ENCODE data around the gene C12orf76.

Gene C12orf76

DNA sequence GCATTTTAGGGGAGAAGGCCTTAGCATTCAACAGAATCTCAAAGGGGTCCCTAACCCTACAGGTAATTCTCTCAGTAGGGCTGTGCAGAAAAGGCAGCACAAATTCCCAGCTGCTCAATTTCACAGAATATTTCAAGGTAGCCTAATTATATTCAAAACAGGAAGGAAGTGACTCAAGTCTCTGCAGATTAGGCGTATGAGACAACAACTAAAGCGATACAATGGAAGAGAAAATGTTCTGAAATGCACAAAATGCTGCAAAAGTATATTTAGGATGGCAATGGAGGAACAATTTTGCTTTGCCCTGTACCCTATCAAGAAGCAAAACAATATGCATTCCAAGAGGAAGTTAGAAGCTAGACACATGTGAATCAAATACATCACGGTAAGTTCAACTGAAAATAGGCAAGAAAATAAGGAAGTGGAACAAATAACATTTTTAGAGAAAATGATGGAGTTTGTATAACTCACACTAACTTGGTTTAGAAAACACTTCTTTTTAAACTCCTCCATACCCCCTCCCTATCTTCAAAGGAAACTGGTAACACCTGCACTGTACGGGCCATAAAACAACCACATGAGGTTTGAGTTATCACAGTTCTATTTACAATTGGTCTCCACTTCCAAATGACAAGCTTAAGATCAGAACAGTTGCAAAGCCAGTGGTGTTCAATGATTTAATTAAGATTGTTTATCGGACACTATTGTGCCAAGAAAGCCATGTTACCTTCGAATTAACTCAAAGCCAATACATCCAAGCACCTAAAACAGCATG lies 53.7 kb downstream of the C12orf76 start:
- DNase-seq = no peak

DNA sequence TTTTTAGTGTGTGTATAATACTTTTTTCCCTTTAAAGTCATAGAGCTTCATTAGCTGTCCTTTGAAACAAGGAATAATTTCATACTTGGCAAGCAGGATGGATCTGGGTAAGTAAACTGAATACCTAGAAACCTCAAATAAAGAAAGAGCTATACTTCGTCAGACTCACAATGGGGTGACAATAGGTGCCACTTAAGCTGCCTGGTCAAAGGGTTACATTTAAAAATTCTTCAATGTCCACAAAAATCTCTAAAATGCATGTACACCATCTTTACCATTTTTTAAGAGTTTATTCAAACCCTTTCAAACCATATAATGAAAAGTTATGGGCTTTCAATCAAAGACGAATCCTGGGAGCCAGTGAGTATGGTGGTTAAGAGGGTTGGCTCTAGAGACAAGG lies 55.2 kb downstream of the C12orf76 start:
- no peak for DNase-seq

DNA sequence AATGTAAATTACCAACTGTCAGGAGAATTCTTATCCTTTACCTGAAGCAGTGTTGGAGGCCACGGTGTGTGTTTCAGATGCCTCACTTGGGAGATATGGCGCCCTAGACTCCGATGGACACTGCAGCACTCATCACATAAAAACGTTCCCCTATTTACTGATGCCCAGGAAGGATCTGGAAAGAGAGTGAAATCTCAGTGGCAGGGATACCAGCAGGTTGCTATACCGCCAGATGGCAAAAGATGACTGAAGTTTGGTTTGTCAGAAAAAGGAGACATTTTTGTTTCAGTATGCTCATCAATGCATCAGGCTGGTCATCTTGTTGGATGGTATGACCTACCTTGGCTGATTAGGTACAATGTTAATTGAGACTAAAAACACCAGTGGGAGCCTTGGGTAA lies 56.7 kb downstream of the C12orf76 start:
- no peak for DNase-seq

All from NCI-H1092 treated with DMSO at 0.1 percent for 48 hours (cell line).